HCT116 (cell line): ENCODE data around the gene ADARB2. TPM values are rescaled to one million over a fixed set of nuclear protein-coding genes. Genes with fewer than 3 reads are reported as not detected.

ENCODE experiments used
- ATAC-seq: fragments of 200-7000 bp; cut with Tn5 transposase; 2 replicates; pipeline ENCODE4 v1.9.1; 2020; ENCODE audit warnings: mild to moderate bottlenecking, moderate library complexity
- BruUV-seq: library from RNA; stranded (reverse); fragments of 400-500 nt; replicated peaks from 2 replicates; lab custom pipeline; 2021; lab: Mats Ljungman, UMichigan
- CTCF ChIA-PET: fragments of 300-600 bp; sonication (Branson Sonifier 250); formaldehyde crosslinking; loops from one replicate; lab custom pipeline; 2021; ENCODE audit warnings: antibody characterized with exemption; lab: Charles Lee
- POLR2A ChIA-PET: fragments of 300-600, 350-600 bp; sonication (Branson Sonifier 250); formaldehyde crosslinking; loops from one replicate; lab custom pipeline; 2021; ENCODE audit warnings: antibody characterized with exemption; lab: Charles Lee
- RAD21 ChIA-PET, 2 experiments: fragments of 300-600 bp; sonication (Branson Sonifier 250); formaldehyde crosslinking; loops; one replicate each; lab custom pipeline; 2023; ENCODE audit warnings: low total read pairs in 2 of 2; ENCODE audit not compliant: uncharacterized antibody in 2 of 2, unreplicated experiment in 2 of 2, low non-redundant PET in 1 of 2; lab: Charles Lee
- DNase-seq: peaks from one replicate; pipeline ENCODE4 v3.0.0-alpha.2; 2010; ENCODE audit warnings: low read depth, low spot score
- H2AFZ ChIP-seq: fragments of 200-600 bp; shearing (Covaris generic), sonication (generic); 2 replicates; pipeline ENCODE4 v1.6.1; 2017; ENCODE audit warnings: low read depth, mixed run types, mixed read lengths, antibody characterized with exemption, low read length; ENCODE audit not compliant: poor library complexity, severe bottlenecking
- H3K27ac ChIP-seq: 2 replicates; pipeline ENCODE4 v1.5.1; 2012; ENCODE audit warnings: low read depth, low read length
- H3K27me3 ChIP-seq: fragments of 200-600 bp; sonication (generic); 2 replicates; pipeline ENCODE4 v1.6.1; 2016; ENCODE audit warnings: mixed run types, low read length, mixed read lengths; ENCODE audit not compliant: insufficient read depth
- H3K36me3 ChIP-seq, 2 experiments: fragments of 200-500 bp in 1 of 2; fragments of 200-600 bp in 1 of 2; sonication (Bioruptor generic) in 1 of 2; sonication (generic) in 1 of 2; 2 replicates each; pipeline versions ENCODE4 v1.5.1 to v1.6.1; 2014 to 2016; ENCODE audit warnings: low read length in 2 of 2, inconsistent platforms in 1 of 2, mixed read lengths in 1 of 2, mixed run types in 1 of 2; ENCODE audit not compliant: insufficient read depth in 2 of 2, control insufficient read depth in 1 of 2
- H3K4me1 ChIP-seq, 2 experiments: fragments of 200-600 bp in 1 of 2; sonication (generic) in 1 of 2; 2 replicates each; pipeline versions ENCODE4 v1.5.1 to v1.6.1; 2012 to 2017; ENCODE audit warnings: low read length in 2 of 2, inconsistent platforms in 1 of 2, mild to moderate bottlenecking in 1 of 2, mixed read lengths in 1 of 2, mixed run types in 1 of 2, moderate library complexity in 1 of 2; ENCODE audit not compliant: insufficient read depth in 2 of 2, control insufficient read depth in 1 of 2
- H3K4me2 ChIP-seq: fragments of 200-600 bp; sonication (generic); 2 replicates; pipeline ENCODE4 v1.6.1; 2017; ENCODE audit warnings: mixed run types, low read length, mixed read lengths
- H3K4me3 ChIP-seq, 2 experiments: fragments of 200-600 bp in 1 of 2; sonication (generic) in 1 of 2; replicated peaks in 1 of 2; 2 replicates each; pipeline ENCODE4 v1.5.1; 2011 to 2016; ENCODE audit warnings: low read length in 2 of 2, control low read depth in 1 of 2, low read depth in 1 of 2, mild to moderate bottlenecking in 1 of 2, mixed read lengths in 1 of 2, mixed run types in 1 of 2
- H3K79me2 ChIP-seq: fragments of 200-600 bp; sonication (generic); 2 replicates; pipeline ENCODE4 v1.6.1; 2017; ENCODE audit warnings: mild to moderate bottlenecking, mixed run types, low read length, moderate library complexity, mixed read lengths; ENCODE audit not compliant: insufficient read depth
- H3K9ac ChIP-seq: fragments of 200-600 bp; sonication (generic); 2 replicates; pipeline ENCODE4 v1.6.1; 2016; ENCODE audit warnings: low read length, mixed read lengths
- H3K9me2 ChIP-seq: fragments of 200-600 bp; sonication (generic), shearing (Covaris generic); 2 replicates; pipeline ENCODE4 v1.6.1; 2017; ENCODE audit warnings: mixed run types, mild to moderate bottlenecking, moderate library complexity; ENCODE audit not compliant: insufficient read depth
- H3K9me3 ChIP-seq, 2 experiments: fragments of 200-500 bp in 1 of 2; fragments of 200-600 bp in 1 of 2; sonication (Bioruptor generic) in 1 of 2; sonication (generic) in 1 of 2; 2 replicates each; pipeline ENCODE4 v1.6.1; 2014 to 2017; ENCODE audit warnings: low read length in 2 of 2, mixed read lengths in 2 of 2, inconsistent platforms in 1 of 2, low read depth in 1 of 2, mild to moderate bottlenecking in 1 of 2, mixed run types in 1 of 2, moderate library complexity in 1 of 2; ENCODE audit not compliant: control insufficient read depth in 1 of 2, insufficient read depth in 1 of 2
- H4K20me1 ChIP-seq: fragments of 200-600 bp; sonication (generic), shearing (Covaris generic); 2 replicates; pipeline ENCODE4 v1.6.1; 2017; ENCODE audit warnings: mixed run types, mild to moderate bottlenecking, moderate library complexity; ENCODE audit not compliant: insufficient read depth
- CBX3 ChIP-seq: IDR thresholded peaks from 2 replicates; pipeline ENCODE4 v1.6.1; 2012; ENCODE audit warnings: low read depth
- CEBPB ChIP-seq: IDR thresholded peaks from 2 replicates; pipeline ENCODE4 v1.6.1; 2012; ENCODE audit warnings: low read depth
- EGR1 ChIP-seq: IDR thresholded peaks from 2 replicates; pipeline ENCODE4 v1.6.1; 2012; ENCODE audit warnings: low read depth
- ELF1 ChIP-seq: IDR thresholded peaks from 2 replicates; pipeline ENCODE4 v1.6.1; 2012; ENCODE audit warnings: low read depth, borderline replicate concordance
- EZH2phosphoT487 ChIP-seq: fragments of 200-600 bp; IDR thresholded peaks from 2 replicates; pipeline ENCODE4 v1.6.1; 2018; ENCODE audit warnings: antibody characterized with exemption, borderline replicate concordance
- FOSL1 ChIP-seq: IDR thresholded peaks from 2 replicates; pipeline ENCODE4 v1.6.1; 2012; ENCODE audit warnings: low read depth
- JUND ChIP-seq: IDR thresholded peaks from 2 replicates; pipeline ENCODE4 v1.6.1; 2012
- POLR2A ChIP-seq: IDR thresholded peaks from 2 replicates; pipeline ENCODE4 v1.7.0; 2011; ENCODE audit warnings: borderline replicate concordance; ENCODE audit not compliant: insufficient read depth, insufficient read length; ENCODE audit errors: extremely low read depth
- POLR2AphosphoS5 ChIP-seq: IDR thresholded peaks from 2 replicates; pipeline ENCODE4 v1.6.1; 2011; ENCODE audit warnings: mild to moderate bottlenecking, low read depth, low read length, moderate library complexity
- RAD21 ChIP-seq: IDR thresholded peaks from 2 replicates; pipeline ENCODE4 v1.6.1; 2012; ENCODE audit warnings: low read depth, mild to moderate bottlenecking
- SIN3A ChIP-seq: IDR thresholded peaks from 2 replicates; pipeline ENCODE4 v1.6.1; 2012; ENCODE audit warnings: low read depth
- SP1 ChIP-seq: IDR thresholded peaks from 2 replicates; pipeline ENCODE4 v1.6.1; 2012; ENCODE audit warnings: low read depth
- SRF ChIP-seq: IDR thresholded peaks from 2 replicates; pipeline ENCODE4 v1.6.1; 2012; ENCODE audit warnings: low read depth
- TCF7L2 ChIP-seq: IDR thresholded peaks from 2 replicates; pipeline ENCODE4 v1.7.0; 2011; ENCODE audit warnings: borderline replicate concordance, inconsistent platforms; ENCODE audit not compliant: insufficient read depth, insufficient read length; ENCODE audit errors: extremely low read depth
- ZFX ChIP-seq: fragments of 450-650 bp; IDR thresholded peaks from 2 replicates; pipeline ENCODE4 v1.6.1; 2017
- ZNF274 ChIP-seq: fragments of 200-500 bp; sonication (Bioruptor generic); IDR thresholded peaks from 2 replicates; pipeline ENCODE4 v1.6.1; 2014; ENCODE audit warnings: mild to moderate bottlenecking, low read depth, low read length, inconsistent platforms
- intact Hi-C: fragments of 100-400 bp; cut with micrococcal nuclease; formaldehyde crosslinking; loops from 2 replicates; pipeline ENCODE4 v1.10.0; 2022
- total RNA-seq: library from RNA; stranded (reverse); gene quantifications from one replicate; pipeline ENCODE4 v1.2.1, GENCODE V29; 2021; ENCODE audit not compliant: unreplicated experiment
- TF ChIP-seq, protein P1 (sequence below), 3 experiments: fragments of 200-600 bp in 1 of 3; sonication (generic) in 1 of 3; IDR thresholded peaks in 2 of 3; conservative IDR thresholded peaks in 1 of 3; 2 replicates each; pipeline ENCODE4 v1.5.1; 2012 to 2017; ENCODE audit warnings: low read depth in 2 of 3, low read length in 2 of 3, antibody characterized with exemption in 1 of 3, borderline replicate concordance in 1 of 3, control low read depth in 1 of 3, mild to moderate bottlenecking in 1 of 3, mixed read lengths in 1 of 3, mixed run types in 1 of 3, moderate library complexity in 1 of 3; ENCODE audit not compliant: insufficient read depth in 1 of 3
- TF ChIP-seq, protein P2 (sequence below): IDR thresholded peaks from 2 replicates; pipeline ENCODE4 v1.6.1; 2012
- TF ChIP-seq, protein P3 (sequence below): IDR thresholded peaks from 2 replicates; pipeline ENCODE4 v1.6.1; 2012

Gene ADARB2
- total RNA-seq, 1 experiment from 2014 or later, result not detected

DNA sequence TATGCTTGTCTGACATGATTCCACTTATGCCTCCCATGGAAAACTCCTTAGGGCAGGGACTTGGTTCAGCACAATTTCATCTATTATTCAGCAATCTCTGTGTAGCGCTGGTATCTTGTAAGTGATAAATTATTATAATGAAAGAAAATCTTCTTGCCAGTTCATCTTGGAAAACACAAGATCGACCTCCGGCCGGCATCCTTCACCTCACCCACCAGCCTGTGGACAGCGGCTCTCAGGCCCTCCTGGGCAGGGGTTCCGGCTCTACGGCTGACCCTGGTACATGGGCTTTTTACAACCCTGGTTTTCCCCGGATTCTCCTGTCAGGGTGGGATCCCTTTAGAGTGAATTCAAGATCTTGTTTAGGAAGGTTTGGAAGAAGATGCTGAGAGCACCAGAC, 145.6 kb downstream of the ADARB2 start (continued):
- TF ChIP-seq, protein P1, sequence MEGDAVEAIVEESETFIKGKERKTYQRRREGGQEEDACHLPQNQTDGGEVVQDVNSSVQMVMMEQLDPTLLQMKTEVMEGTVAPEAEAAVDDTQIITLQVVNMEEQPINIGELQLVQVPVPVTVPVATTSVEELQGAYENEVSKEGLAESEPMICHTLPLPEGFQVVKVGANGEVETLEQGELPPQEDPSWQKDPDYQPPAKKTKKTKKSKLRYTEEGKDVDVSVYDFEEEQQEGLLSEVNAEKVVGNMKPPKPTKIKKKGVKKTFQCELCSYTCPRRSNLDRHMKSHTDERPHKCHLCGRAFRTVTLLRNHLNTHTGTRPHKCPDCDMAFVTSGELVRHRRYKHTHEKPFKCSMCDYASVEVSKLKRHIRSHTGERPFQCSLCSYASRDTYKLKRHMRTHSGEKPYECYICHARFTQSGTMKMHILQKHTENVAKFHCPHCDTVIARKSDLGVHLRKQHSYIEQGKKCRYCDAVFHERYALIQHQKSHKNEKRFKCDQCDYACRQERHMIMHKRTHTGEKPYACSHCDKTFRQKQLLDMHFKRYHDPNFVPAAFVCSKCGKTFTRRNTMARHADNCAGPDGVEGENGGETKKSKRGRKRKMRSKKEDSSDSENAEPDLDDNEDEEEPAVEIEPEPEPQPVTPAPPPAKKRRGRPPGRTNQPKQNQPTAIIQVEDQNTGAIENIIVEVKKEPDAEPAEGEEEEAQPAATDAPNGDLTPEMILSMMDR (IDR thresholded peaks at IDR 0.05 in 2 of 3, conservative IDR thresholded peaks at IDR 0.05 in 1 of 3; ENCODE audit: borderline replicate concordance in 1 of 3, insufficient read depth in 1 of 3, low read depth in 2 of 3, low read length in 2 of 3), result no peak
- TF ChIP-seq RAD21 (no peak), SIN3A (no peak), ELF1 (no peak), SP1 (no peak)

DNA sequence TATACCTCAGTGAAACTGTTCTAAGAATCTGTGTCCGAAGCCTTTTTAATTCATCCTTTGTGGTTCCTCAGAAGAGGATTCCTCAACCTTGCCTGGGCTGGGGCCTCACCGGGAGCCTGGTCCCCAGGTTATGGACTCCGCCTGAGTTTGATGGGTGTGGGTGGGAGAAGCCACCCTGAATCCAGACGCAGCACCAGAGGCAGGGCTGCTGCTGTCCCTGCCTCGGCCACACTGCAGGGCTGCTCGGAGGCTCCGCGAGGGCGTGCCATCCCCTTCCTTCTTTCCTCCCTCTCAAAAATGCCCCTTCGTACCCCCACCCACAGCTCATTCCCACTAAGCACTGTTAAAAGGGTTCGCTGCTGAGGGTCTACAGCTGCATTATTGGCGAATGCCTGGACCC, 146.3 kb downstream of the ADARB2 start:
- Histone ChIP-seq H3K4me2 (no peak overlapping the region), H2AFZ (no peak overlapping the region), H3K36me3 (no peaks in the 10 kb centered on the region), H3K27ac (no peak overlapping the region), H3K27me3 (peaks cover 16% of the 10 kb centered on the region), H3K79me2 (no peaks in the 10 kb centered on the region), H4K20me1 (no peaks in the 10 kb centered on the region), H3K9ac (no peak overlapping the region), H3K4me1 (no peaks in the 10 kb centered on the region), H3K9me2 (no peaks in the 10 kb centered on the region), H3K9me3 (no peaks in the 10 kb centered on the region), H3K4me3 (no peak overlapping the region)
- CTCF ChIA-PET, result no interaction called here
- no TSS peak for BruUV-seq
- POLR2A ChIA-PET, result no interaction called here
- intact Hi-C loops, result no loop called here
- RAD21 ChIA-PET, result no interaction called here
- TF ChIP-seq SIN3A (no peak), SP1 (no peak), ZFX (no peak), POLR2AphosphoS5 (no peak), ELF1 (no peak), JUND (no peak), CBX3 (no peak), EZH2phosphoT487 (no peak), POLR2A (no peak), FOSL1 (no peak), RAD21 (no peak), ZNF274 (no peak), CEBPB (no peak), TCF7L2 (no peak), SRF (no peak), EGR1 (no peak)
- TF ChIP-seq, protein P1 (IDR thresholded peaks at IDR 0.05 in 2 of 3, conservative IDR thresholded peaks at IDR 0.05 in 1 of 3; ENCODE audit: borderline replicate concordance in 1 of 3, insufficient read depth in 1 of 3, low read depth in 2 of 3, low read length in 2 of 3), result no peak
- TF ChIP-seq, protein P2, sequence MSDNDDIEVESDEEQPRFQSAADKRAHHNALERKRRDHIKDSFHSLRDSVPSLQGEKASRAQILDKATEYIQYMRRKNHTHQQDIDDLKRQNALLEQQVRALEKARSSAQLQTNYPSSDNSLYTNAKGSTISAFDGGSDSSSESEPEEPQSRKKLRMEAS, result no peak
- TF ChIP-seq, protein P3, sequence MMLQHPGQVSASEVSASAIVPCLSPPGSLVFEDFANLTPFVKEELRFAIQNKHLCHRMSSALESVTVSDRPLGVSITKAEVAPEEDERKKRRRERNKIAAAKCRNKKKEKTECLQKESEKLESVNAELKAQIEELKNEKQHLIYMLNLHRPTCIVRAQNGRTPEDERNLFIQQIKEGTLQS, result no peak
- DNase-seq (no peak), ATAC-seq (no peak)
